ENCODE data around the gene MOGAT3. TPM values are rescaled to one million over a fixed set of nuclear protein-coding genes. Genes with fewer than 3 reads are reported as not detected.

The MOGAT3 gene
- total and polyA plus RNA-seq, 2 of the 4 experiments (the other 2 are of a cell fraction), result not detected

DNA sequence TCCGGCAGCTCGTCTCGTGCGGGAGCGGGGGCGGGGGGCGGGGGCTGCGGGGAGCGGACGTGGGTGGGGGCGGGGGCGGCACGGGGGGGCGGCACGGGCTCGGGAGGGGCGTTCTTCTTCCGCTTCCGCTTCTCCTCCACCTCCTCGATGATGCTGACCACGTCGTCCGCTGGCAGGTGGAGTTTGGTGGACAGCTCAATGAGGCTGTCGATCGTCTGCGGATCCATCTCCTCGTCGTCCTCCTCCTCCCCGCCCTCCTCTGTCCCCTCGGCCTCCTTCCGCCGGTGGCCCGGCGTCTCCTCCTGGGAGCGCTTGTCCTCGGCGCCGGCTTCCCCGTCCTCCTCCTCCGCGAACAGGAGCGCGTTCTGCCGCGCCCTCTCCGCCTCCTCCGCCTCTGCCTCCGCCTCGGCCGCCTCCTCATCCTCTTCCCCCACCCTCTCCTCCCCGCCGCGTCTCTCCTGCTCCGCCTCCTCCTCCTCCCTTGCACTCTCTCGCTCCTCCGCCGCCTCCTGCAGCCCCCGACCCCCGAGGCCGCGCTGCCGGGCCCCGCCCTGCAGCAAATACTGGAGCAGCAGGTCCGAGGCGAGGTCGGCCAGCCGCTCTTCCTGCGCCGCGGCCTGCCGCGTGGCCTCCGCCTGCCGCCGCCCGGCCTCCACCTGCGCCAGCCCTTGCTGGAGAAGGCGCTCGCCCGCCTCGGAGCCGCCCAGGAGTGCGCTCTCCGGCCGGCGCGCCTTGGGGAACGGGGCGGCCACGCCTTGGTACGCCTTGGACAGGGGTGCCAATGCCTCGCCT is 37.4 kb downstream of the MOGAT3 start:
- POLR2A ChIA-PET (ENCODE audit: unreplicated experiment), result no interaction called here
- peak overlapping the region; percentile 54 for H2AFZ ChIP-seq (replicated peaks; ENCODE audit: low read length, poor library complexity)
- in situ Hi-C loops (cut with MboI; ENCODE audit: low sequenced_read_pairs), result no loop called here
- TF ChIP-seq RAD21 (IDR thresholded peaks at IDR 0.05; ENCODE audit: low read length) (no peak), BHLHE40 (IDR thresholded peaks at IDR 0.05; ENCODE audit: low read depth, low read length) (no peak), SMC3 (IDR thresholded peaks at IDR 0.05; ENCODE audit: low read depth, low read length) (no peak), MAZ (IDR thresholded peaks at IDR 0.05; ENCODE audit: borderline replicate concordance, low read depth, low read length) (no peak), MXI1 (IDR thresholded peaks at IDR 0.05; ENCODE audit: borderline replicate concordance, low read depth, low read length) (no peak), CEBPB (IDR thresholded peaks at IDR 0.05; ENCODE audit: low read depth, low read length) (no peak), RCOR1 (IDR thresholded peaks at IDR 0.05; ENCODE audit: insufficient replicate concordance, low read length) (no peak), POLR2A (IDR thresholded peaks at IDR 0.05; ENCODE audit: low read depth, low read length) (no peak), FOS (IDR thresholded peaks at IDR 0.05; ENCODE audit: low read depth, low read length) (no peak), RFX5 (IDR thresholded peaks at IDR 0.05; ENCODE audit: low read depth, low read length) (no peak), CHD1 (IDR thresholded peaks at IDR 0.05; ENCODE audit: low read depth, low read length) (no peak), MAFK (IDR thresholded peaks at IDR 0.05; ENCODE audit: low read depth, low read length) (no peak), NFE2L2 (IDR thresholded peaks at IDR 0.05; ENCODE audit: low read depth, low read length) (no peak)
- TF ChIP-seq, protein P1, sequence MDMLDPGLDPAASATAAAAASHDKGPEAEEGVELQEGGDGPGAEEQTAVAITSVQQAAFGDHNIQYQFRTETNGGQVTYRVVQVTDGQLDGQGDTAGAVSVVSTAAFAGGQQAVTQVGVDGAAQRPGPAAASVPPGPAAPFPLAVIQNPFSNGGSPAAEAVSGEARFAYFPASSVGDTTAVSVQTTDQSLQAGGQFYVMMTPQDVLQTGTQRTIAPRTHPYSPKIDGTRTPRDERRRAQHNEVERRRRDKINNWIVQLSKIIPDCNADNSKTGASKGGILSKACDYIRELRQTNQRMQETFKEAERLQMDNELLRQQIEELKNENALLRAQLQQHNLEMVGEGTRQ (IDR thresholded peaks at IDR 0.05; ENCODE audit: low read depth, low read length), result no peak
- TF ChIP-seq, protein P2, sequence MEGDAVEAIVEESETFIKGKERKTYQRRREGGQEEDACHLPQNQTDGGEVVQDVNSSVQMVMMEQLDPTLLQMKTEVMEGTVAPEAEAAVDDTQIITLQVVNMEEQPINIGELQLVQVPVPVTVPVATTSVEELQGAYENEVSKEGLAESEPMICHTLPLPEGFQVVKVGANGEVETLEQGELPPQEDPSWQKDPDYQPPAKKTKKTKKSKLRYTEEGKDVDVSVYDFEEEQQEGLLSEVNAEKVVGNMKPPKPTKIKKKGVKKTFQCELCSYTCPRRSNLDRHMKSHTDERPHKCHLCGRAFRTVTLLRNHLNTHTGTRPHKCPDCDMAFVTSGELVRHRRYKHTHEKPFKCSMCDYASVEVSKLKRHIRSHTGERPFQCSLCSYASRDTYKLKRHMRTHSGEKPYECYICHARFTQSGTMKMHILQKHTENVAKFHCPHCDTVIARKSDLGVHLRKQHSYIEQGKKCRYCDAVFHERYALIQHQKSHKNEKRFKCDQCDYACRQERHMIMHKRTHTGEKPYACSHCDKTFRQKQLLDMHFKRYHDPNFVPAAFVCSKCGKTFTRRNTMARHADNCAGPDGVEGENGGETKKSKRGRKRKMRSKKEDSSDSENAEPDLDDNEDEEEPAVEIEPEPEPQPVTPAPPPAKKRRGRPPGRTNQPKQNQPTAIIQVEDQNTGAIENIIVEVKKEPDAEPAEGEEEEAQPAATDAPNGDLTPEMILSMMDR (conservative IDR thresholded peaks at IDR 0.05; ENCODE audit: low read depth, low read length), result no peak

More for the DNA sequence above, 37.4 kb downstream of the MOGAT3 start:
- Histone ChIP-seq H3K27ac (ENCODE audit: insufficient read depth, low read length) (no peak overlapping the region; the same call in 1 of the 2 replicates), H4K5ac (ENCODE audit: low read depth, low read length) (no peak overlapping the region), H3K79me1 (ENCODE audit: low read depth in 1 of 2, low read length in 2 of 2) (peaks cover 0 to 7% of the 10 kb centered on the region in 2 experiments; a peak in 1 of 4 replicates), H3K9me3 (ENCODE audit: control insufficient read depth, insufficient read depth, low read length) (no peaks in the 10 kb centered on the region), H2AK9ac (replicated peaks; ENCODE audit: low read depth, low read length, poor library complexity) (no peak overlapping the region), H3K23ac (ENCODE audit: low read depth, low read length) (no peak overlapping the region), H3K4me1 (ENCODE audit: control insufficient read depth, insufficient read depth, low read length) (peaks cover 15% of the 10 kb centered on the region), H3K4me3 (ENCODE audit: insufficient read depth, low read depth, low read length) (peak overlapping the region; percentile 45), H3K9ac (ENCODE audit: low read depth, low read length) (no peak overlapping the region; the same call in 1 of the 2 replicates), H2BK5ac (ENCODE audit: low read depth, low read length, poor library complexity, severe bottlenecking) (no peak overlapping the region), H3K4me2 (ENCODE audit: low read depth, low read length) (peak overlapping the region; percentile 95), H2BK20ac (ENCODE audit: low read depth, low read length) (no peak overlapping the region), H2BK15ac (ENCODE audit: low read depth, low read length) (no peak overlapping the region), H2BK120ac (ENCODE audit: low read depth, low read length) (no peak overlapping the region), H3K4ac (ENCODE audit: low read depth, low read length) (no peak overlapping the region), H4K91ac (ENCODE audit: insufficient read depth, low read depth, low read length) (no peak overlapping the region), H4K20me1 (ENCODE audit: insufficient read depth, low read length) (peaks cover 21% of the 10 kb centered on the region), H3K9me1 (ENCODE audit: insufficient read depth, low read length) (peaks cover 11% of the 10 kb centered on the region; the same call in 1 of the 2 replicates), H3K14ac (replicated peaks; ENCODE audit: low read depth, low read length) (no peak overlapping the region), H2AK5ac (ENCODE audit: low read depth, low read length) (peak overlapping the region; percentile 57; the same call in 1 of the 2 replicates), H3K27me3 (ENCODE audit: control insufficient read depth, insufficient read depth, low read length) (peaks cover 22% of the 10 kb centered on the region; the same call in 1 of the 2 replicates), H3K36me3 (ENCODE audit: control insufficient read depth, insufficient read depth, low read length) (peaks cover 14% of the 10 kb centered on the region), H3K56ac (ENCODE audit: extremely low read depth, insufficient read depth, low read length) (no peak overlapping the region), H3K18ac (ENCODE audit: low read depth, low read length) (no peak overlapping the region), H4K8ac (ENCODE audit: low read depth in 2 of 2, low read length in 2 of 2) (no peak overlapping the region)
- ATAC-seq (ENCODE audit: low read depth) (peak; percentile 2; the same call in 1 of the 2 replicates), DNase-seq (no peak)
- WGBS, 2 experiments (ENCODE audit: extremely low coverage in 2 of 2, insufficient read length in 1 of 2), result 0% methylated on average over 36 of the region's 92 CpGs; no CpG with 5 or more reads in 1 of the 2 experiments
- CTCF ChIA-PET, result interaction anchor here (1.0 to 1.1 kb wide), 2 partner anchors 20 kb away, joined by 3 to 4 read pairs; no protein-coding TSS in a partner anchor
- intact Hi-C loops (cut with micrococcal nuclease), result no loop called here
- dilution Hi-C loops (cut with HindIII; ENCODE audit: low sequenced_read_pairs, unreplicated experiment), result no loop called here
- no TSS peak for BruUV-seq (replicated peaks)

Measured in IMR-90 (cell line).